ENCODE data around the gene DYRK1A. TPM values are rescaled to one million over a fixed set of nuclear protein-coding genes. Genes with fewer than 3 reads are reported as not detected.
"Not testable (repeated sequence)": the region's sequence is repeated elsewhere in the genome, so short reads cannot be mapped to it uniquely, and the experiment has no call there.

Gene DYRK1A
- total RNA-seq, 1 donor from 2014 or later = 21.6 TPM

DNA sequence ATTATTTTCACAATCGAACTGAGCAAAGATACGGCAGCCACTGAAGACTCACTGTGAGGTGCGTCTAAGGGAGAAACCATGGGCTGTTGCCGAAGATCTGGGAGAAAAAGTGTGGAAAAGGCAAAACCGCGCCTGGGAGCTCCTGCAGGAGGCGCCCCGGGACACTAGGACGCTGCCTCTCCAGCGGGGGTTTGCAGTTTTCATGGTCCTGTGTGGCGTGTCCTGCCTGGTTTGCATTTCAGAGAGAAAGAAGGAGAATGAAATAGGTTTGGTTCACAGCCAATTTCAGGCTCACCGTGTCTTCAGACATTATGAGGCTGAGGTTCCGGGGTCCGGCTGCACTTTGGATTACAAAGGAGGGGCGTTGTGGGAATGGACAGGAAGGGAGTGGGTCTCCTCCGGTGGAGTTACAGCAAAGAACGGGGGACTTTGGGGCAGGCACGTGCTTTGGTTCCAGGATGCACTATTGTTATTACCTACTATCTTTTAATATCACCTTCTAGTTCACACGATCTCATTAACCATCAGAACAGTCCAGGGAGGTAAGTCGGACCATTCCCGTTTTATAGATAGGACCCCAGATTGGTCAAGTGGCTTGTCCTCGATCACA lies 179.8 kb downstream of the DYRK1A start:
- no peak for ATAC-seq
- no peak for DNase-seq (ENCODE audit: low spot score)

DNA sequence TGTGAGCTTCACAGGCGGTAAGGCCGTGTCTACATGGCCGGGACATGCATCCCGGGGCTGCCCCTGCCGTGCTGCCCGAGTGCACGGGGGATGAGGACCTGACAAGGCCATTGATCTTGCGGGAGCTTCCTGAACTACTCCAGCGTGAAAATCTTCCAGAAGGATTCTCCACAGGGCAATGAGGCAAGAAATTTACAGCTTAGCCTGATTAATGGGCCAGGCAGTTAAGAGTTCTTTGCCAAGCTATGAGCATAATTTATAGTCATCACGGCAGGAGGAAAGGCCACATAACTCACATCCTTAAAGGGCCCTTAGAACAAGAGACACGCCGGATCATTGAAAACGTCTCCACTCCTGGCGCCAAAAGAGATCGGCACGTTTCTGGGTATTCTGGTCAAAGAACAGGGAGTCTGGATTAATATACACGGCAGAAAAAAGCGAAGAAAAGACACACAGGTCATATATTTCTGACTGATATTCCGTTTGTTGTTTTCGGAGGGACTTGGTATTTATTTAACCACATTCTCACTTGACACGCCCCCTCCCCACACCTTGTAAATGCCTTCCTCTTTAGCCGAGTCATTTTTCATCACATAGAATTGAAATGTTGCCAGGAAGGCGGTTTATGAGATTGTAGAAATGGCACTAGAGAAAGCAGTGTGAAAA lies 180.5 kb downstream of the DYRK1A start:
- ATAC-seq (no peak), DNase-seq (ENCODE audit: low spot score) (no peak)

DNA sequence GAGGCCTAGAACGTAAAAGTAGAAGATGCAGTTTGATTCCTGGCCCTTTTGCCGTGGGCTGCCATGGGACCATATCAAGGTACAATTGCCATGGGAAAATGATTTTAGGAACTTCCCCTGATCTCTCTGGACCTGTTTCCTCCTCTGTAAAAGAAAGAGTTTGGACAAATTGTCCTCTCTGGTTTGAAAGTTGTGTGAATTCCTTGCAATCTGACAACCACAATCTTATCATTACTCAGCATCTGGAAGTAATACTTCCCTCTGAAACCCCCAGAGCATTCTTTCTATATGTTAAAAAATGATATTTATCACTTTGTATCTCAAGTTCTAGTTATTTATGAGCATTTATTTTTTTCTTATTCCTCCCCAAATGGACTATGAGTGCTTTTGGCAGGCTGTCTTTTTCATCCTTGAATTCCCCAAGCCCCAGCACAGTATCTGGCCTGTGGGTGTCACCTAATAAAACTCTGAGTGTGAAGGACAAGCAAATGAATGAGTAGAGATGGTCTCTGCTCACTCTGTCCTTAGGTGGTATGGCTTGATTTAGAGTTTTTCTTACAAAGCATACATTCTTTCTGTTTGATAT lies 181.1 kb downstream of the DYRK1A start:
- DNase-seq (ENCODE audit: low spot score) (no peak), ATAC-seq (no peak)

DNA sequence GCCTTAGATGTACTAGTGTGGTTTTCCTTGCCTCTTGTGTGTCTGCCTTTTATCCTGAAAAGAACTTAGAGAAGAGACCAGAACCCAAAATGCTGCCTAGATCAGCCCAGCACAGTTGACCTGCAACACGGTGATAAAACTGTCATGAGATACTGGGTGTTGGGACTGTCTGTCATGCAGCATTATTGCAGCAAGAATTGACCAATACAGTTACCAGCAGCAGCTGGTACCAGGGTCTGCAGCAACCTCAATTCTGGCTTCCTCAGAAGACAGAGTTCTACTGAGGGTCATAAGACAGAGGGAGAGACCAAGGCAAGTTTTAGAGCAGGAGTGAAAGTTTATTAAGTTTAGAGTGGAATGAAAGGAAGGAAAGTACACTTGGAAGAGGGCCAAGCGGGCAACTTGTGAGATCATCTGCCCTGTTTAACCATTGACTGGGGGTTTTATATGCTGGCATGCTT lies 182.0 kb downstream of the DYRK1A start:
- no peak for DNase-seq (ENCODE audit: low spot score)
- no peak for ATAC-seq

DNA sequence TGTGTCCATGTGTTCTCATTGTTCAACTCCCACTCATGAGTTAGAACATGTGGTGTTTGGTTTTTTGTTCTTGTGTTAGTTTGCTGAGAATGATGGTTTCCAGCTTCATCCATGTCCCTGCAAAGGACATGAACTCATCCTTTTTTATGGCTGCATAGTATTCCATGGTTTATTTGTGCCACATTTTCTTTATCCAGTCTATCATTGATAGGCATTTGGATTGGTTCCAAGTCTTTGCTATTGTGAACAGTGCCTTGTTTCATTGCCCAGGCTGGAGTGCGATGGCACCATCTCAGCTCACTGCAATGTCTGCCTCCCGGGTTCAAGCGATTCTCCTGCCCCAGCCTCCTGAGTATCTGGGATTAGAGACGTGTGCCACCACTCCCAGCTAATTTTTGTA lies 183.2 kb downstream of the DYRK1A start:
- not testable (repeated sequence) for DNase-seq (ENCODE audit: low spot score); ATAC-seq

DNA sequence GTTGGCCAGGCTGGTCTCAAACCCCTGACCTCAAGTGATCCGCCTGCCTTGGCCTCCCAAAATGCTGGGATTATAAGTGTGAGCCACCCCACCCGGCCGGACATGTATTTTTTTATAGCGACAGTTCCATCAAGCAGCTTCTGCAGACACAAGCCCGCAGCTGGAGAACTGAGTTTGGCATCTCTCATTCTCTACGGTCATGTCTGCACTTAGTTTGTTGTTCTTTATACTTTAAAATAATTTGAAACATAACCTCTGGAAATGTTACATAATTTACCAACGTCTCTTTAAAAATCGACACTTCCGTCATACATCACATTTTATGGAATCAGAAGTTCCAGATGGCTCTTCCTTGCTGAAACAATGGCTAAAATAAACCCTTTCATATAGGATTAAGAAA lies 183.6 kb downstream of the DYRK1A start:
- ATAC-seq = no peak
- DNase-seq (ENCODE audit: low spot score) = no peak

DNA sequence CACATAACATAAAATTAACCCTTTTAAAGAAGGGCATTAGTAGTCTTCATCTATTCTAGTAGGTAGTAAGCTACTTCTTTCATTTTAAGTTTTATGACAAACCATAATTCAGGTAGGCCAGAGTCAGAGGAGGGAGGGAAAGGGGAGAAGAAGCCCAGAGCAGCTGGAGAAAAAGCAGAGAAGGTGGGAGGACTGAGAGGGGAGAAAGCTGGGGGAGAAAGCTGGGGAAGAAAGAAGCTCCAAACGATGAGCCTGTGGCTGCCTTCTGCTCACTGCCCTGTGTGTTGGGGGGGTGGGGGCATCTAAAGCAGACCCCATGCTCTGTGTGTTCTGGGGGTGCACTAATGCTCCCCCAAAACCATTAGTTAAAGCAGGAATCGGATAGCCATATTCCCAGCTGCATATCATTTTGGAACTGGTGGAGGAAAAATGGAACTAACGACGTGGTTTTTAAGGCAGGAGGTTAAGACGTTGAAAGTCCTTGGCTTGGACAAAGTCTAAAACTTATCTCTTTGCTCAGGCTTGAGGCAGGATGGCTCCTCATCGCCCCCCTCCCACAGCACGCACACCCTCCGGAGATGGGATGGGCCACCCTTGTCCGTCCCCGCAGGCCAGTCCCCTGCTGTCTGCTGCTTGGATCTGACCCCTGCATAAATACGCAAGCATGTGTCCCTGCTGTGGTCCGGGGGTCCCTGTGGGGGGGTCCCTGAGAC lies 184.2 kb downstream of the DYRK1A start:
- DNase-seq (ENCODE audit: low spot score) = no peak

DNA sequence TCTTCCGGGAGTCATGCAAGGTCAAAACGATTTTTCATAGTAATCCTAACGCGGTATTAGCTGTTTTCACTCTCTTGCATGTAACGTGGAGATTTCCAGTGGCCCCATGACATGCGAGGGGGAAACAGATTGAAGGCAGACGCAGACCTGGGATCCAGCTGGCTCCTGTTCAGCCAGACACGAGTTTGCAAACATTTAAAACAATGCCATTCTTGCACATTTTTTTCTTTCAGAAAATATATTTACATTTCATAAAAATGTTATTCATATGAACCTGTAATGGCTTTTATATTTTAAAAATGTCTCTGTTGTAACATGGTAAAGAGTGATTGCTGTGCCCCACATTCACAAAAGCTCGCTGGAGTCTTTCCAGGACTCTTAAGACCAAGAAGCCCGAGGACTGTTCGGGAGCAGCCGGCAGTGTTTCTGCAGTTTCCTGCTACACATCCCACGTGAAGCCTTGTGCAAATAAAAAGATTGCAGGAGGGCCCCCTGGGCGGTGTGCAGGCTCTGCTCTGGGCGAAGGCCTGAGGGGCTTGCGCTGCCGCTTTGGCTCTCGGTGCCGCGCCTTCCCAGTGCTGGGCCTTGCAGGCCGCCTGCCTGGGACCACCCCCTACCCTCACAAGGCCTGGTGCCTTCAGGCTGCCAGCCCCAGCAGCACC lies 184.9 kb downstream of the DYRK1A start:
- no peak for DNase-seq (ENCODE audit: low spot score)
- no peak for ATAC-seq

More for the DNA sequence above, 184.2 kb downstream of the DYRK1A start:
- ATAC-seq = no peak

DNA sequence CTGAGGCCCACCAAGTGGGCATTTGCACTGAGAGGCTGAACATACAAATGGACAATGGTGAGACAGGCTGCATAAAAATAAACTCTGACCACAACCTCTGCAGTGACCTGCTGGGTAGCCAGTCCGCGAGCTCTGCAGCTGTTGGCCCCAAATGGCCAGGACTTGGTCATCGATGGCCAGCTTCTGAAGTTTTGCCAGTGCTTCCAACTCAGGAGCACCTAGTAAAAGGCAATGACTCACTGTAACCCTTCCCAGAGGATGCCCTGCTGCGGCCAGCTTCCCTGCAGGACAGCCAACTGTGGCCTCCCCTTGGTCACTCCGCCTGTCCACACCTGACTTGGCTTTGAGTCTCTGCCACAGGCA lies 185.4 kb downstream of the DYRK1A start:
- DNase-seq (ENCODE audit: low spot score) = no peak
- ATAC-seq = no peak

DNA sequence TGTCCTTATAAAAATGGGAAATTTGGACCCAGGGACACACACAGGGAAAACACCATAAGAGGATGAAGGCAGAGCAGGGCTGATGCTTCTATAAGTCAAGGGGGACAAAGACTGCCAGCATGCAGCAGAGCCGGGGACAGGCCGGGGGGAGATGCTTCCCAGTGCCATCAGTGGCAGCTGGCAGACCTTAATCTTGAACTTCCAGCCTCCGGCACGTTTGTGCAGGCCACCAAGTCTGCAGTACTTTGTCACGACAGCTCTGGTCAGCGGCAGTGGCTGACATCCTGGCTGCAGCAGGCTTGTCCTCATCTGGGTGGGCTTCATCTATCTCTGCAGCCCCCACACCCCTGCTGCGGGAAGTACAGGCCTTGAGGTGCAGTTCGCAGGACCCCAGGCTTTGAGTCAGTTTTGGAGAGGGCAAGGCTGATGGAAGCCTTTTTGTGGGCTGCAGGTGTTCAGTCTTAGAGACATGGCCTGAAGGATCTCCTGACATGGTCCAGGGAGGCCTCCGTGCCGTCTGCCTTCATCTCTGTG lies 186.0 kb downstream of the DYRK1A start:
- DNase-seq (ENCODE audit: low spot score) (peak; percentile 29), ATAC-seq (no peak)

DNA sequence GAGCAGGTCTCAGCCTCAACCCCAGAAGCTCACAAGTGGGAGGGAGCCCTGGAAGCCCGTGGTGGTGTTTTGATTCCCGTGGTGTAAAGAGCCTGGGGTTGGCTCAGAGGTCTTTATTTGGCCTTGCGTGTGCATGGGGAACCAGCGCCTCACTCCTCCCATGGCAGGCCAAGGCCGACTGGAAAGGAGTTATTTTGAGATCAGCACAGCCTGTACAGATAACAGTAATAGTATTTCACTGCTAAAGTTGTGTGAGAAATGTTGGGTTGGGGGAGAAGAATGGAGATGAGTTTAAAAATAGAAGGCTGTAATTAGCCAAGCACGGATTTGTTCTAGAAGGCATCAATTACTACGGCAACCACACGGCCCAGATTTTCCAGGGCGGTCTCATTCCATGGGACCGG lies 186.5 kb downstream of the DYRK1A start:
- ATAC-seq = no peak
- DNase-seq (ENCODE audit: low spot score) = peak; percentile 22

DNA sequence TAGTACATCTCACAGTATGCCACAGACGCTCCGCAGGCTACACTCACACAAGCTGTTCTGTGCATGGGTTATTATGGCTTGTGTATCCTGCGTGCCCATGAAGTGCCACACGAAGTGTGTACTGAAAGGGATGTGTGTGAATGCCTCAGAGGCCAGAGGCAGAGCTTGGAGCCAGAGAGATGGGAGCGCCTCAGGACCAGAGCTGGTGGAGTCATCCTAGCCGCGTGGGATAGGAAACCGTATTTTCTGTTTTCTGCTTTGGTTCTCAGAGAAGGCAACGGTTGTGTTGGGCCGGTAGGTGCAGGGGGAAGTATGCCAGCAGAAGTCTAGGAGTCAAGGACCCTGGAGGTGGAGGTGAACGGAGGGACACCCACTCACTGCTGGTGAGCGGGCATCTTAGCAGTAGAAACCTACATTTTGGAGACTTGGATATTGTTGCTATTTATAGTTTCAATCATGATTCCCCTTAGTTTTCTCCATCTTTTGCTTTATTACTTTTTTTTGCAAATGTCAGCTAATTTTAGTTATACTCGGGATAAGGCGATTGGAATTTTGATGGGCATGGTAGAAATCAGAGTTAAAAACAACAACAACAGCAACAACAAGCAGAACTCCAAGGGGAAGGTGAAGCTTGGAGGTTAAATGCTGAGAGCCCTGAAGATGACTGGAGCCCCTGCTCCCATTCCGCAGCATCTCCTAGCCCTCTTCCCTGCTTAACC lies 188.2 kb downstream of the DYRK1A start:
- no peak for ATAC-seq
- no peak for DNase-seq (ENCODE audit: low spot score)

DNA sequence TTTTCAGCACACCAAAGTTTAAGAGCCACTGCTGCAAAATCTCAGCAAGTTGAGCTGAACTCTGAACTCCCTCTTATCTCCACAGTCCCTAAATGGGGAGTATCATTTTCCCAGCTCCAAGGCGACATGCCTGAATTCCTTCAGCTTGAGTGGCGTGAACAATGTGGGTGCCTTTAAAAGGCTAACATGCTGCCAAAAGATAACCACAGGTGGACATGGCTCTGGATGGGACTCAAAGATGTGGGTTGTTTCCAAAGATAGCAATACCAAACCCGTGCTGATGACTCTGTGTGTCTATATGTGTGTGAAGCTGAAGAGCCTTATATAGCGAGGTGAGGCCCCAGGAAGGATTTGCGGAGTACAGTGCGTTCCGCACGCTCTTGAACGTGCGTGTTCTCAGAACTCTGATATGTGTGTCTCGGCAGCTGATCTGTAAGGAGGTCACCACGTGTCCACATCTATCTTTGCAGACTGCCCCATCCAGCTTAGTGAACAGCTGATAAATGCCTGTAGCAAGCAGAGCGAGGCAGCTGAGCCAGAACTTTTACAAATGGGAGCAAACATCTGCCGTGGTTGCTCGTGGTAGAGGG lies 189.2 kb downstream of the DYRK1A start:
- ATAC-seq (no peak), DNase-seq (ENCODE audit: low spot score) (no peak)

DNA sequence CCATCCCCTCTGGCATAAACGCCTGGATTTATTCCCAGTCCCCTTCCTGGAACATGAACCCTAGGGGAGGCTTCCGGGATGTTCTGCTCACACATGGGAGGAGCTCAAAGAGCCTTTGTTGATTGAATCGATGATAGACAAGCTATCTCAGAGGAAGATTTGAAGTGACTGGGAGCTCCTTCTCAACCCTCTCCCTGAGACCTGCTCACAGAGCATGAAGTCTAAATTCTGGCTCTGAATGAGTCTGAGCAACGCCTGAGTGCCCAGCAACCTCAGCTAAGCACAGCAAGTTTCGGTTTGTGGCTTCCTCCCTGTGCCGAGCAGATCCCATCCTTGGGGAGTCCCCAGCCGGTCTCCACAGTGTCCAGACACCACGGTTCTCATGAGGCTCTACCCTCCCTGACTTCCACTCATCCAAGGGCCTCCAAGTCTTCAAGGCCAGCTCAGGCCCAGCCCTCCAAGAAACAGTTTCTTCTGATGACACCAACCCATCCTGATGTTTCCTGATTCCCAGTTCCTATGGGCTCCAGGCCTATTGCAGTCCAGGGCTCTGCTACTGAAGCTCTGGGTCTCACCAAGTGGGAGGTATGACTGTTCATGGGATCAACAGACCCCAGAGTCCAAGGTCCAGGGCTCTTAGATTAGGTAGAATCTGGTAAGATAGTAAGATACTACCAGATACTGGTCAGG lies 190.8 kb downstream of the DYRK1A start:
- ATAC-seq = no peak

DNA sequence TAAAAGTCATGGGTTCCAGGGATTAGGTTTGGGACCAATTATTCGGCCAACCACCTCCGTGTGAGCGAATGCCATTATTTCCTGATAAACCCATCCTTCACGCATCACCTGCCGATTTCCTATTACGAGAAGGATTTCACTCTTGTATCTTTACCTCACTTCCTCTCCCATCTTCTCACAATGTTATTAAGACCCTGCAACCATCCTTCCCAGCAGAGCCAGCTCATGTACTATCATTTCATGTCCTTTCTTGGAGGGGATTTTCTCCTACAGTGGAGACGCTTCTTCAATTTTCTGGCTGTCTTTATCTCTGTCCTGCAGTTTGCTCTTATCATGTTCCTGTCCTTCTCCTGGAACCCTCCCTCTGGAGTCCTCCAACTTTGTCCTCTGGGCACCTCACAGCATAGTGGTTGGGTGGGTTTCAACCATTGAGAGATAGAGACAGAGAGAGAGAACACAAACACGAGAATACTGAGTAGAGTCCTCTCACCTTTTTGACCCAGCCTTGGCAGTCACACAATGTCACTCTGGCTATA lies 192.2 kb downstream of the DYRK1A start:
- no peak for DNase-seq (ENCODE audit: low spot score)
- ATAC-seq = no peak

More for the DNA sequence above, 190.8 kb downstream of the DYRK1A start:
- DNase-seq (ENCODE audit: low spot score) = no peak

DNA sequence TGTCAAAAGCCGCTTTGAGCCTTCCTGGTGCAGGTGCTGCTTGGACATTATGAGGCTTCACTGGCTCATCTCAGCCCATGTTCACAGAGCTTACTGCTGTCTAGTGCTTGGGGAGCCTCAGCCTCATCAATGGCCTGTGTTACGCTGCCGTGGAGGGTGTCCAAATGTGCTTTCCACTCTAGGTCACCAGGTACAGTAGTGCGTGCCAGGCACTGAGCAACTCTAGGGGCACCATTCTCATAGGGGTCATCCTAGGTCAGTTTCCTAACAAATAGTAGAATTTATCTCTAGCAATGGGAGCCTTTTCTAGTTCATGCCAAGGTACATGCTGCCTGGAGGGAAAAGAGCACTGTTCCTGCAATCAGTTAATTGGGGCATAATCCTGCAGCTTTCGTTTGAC lies 193.8 kb downstream of the DYRK1A start:
- peak; percentile 52 for ATAC-seq
- peak; percentile 74 for DNase-seq (ENCODE audit: low spot score)

DNA sequence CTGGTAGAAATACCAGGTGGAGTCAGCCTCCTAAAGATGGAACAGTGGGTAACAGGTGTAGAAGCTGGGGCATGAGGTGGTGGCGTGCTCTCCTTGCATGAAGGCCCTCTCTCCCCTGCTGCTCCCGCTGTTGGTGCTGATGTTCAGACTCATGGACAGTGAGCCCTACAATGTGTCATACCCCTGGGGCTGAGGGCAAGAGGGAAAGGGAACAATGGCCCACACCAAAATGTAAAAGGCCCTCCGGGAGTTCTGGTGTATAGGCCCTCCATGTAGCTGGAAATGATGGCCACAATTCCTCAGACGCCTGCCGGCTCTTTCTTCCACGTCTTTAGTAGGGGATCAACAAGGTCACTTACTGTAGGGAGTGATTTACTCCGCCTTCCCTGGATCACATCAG lies 194.9 kb downstream of the DYRK1A start:
- no peak for DNase-seq (ENCODE audit: low spot score)
- no peak for ATAC-seq

DNA sequence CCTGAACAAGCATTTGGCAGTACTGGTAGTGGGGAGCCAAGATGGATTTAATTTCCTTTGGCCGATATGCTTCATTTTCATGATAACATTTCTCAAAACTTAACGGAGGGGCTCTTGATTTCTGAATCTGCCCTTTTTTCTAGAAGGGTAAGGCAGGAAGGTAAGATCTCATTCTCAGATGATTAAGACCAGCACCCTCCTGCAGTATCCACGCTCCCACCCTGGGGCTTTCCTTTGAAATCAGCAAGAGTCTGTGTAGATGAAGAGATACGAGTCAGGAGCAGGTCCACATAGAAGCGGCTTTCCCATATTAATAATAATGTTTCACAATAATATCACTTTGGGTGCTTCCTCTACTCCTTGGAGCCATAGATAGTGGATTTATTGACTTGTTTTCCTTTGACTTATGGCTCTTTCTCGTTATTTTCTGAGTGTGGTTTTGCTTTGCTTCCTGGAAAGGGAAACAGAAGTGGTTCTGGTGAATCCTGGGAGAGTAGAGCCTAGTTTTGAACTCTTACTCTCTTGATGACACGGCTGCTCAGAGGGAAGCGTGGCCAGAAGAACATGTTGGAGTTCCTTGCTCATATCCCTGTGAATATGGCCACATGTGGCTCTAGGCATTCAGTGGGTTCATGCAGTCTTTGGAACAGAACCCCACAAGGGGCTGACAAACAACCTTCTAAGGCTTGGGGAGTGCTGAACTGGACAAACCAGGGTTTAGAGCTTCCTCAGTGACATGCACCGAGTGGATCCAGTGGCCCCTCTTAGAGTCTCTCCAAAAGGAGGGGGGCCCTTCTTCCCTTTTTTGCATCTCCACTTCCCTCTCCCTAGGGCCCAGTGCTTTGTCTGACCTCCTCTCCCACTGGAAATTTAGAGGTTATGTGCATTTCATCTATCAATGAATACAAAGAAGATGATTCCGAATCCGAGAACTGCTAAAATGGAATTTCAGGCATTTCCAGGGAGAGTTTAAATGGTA lies 195.7 kb downstream of the DYRK1A start:
- no peak for ATAC-seq
- DNase-seq (ENCODE audit: low spot score) = no peak

All from left lobe of liver (tissue), 2 donors.